PC-3 (cell line): ENCODE results near the gene SLC25A51.

Experiments used
- EZH2 ChIP-seq: fragments of 300-600 bp; sonication (generic); IDR thresholded peaks from one replicate; pipeline ENCODE4 v1.6.1; 2017; ENCODE audit warnings: antibody characterized with exemption, mild to moderate bottlenecking, low read length; ENCODE audit not compliant: unreplicated experiment
- EZH2phosphoT487 ChIP-seq: fragments of 300-600 bp; sonication (generic); IDR thresholded peaks from 2 replicates; pipeline ENCODE4 v1.6.1; 2018; ENCODE audit warnings: mild to moderate bottlenecking, antibody characterized with exemption, low read length, borderline replicate concordance
- TF ChIP-seq, protein P1 (sequence below): fragments of 300-600 bp; sonication (generic); conservative IDR thresholded peaks from 2 replicates; pipeline ENCODE4 v1.5.1; 2017; ENCODE audit warnings: antibody characterized with exemption, low read depth, mild to moderate bottlenecking, low read length

DNA sequence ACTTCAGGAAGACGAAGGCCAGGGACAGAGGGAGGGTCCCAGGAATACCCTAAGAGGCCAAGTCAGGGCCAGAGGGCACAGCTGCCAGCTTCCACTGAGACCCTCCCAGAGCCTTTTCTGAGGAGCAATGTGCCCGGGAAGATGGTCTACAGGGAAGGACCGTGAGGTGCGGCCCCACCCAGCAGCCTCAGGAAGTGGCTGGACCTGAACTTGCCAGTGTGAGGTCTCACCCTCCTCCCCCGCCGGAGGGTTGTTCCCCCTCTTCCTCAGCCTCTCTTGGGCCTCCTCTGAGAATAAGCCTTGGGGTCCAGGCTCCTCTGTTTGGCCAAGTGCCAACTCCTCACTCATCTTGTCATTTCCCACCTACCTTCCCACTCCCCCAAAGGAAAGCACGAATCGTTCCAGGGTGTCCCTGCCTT lies 13.4 kb upstream of the SLC25A51 start:
- TF ChIP-seq, protein P1, sequence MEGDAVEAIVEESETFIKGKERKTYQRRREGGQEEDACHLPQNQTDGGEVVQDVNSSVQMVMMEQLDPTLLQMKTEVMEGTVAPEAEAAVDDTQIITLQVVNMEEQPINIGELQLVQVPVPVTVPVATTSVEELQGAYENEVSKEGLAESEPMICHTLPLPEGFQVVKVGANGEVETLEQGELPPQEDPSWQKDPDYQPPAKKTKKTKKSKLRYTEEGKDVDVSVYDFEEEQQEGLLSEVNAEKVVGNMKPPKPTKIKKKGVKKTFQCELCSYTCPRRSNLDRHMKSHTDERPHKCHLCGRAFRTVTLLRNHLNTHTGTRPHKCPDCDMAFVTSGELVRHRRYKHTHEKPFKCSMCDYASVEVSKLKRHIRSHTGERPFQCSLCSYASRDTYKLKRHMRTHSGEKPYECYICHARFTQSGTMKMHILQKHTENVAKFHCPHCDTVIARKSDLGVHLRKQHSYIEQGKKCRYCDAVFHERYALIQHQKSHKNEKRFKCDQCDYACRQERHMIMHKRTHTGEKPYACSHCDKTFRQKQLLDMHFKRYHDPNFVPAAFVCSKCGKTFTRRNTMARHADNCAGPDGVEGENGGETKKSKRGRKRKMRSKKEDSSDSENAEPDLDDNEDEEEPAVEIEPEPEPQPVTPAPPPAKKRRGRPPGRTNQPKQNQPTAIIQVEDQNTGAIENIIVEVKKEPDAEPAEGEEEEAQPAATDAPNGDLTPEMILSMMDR, result no peak
- TF ChIP-seq EZH2phosphoT487 (no peak), EZH2 (no peak)
